ENCODE results near the gene RPUSD3.
A peak's percentile ranks its signal among the peaks of the same experiment; 100 is the strongest.

RPUSD3 gene

DNA sequence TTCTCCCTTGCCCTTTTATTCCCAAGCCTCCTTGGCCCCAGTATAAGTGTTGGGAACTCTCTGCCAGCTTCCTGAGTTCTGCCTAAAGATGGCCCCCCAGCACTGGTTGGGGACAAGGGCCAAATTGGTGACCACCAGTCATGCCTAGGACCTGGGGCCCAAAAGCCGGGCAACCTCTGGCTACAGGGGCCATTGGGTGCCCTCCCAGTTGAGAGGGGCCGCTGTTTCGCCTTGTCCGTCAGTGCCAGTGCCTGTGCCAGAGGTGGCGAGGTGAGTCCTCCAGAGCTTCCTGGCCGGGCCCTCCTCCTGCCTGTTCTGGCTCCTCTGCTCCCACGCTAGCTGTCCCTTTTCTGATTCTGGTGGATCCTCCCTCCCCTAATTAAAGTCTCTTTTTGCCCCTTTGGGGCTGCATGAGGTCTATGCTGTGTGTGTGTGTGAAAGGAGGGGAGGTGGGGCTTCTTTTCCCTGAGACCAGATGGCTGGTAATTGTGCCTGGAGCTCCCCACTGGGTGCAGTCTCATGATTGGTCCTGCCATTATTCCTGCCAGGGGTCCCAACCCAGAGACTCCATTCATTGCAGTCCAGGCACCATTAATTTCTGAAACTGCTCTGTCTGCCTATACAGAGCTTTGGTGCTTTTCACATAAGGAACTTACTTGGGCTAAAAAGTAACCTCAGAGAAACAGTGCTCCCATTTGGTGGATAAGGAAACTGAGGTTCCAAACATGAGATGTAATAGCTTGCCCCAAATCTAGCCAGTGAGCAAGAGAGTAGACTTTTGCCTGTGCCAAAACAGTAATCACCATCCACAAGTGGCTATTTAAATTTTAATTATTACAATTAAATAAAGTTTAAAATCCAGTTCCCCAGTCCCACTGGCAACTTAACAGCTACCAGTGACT is 36.9 kb downstream of the RPUSD3 start:
- H3K4me3 ChIP-seq (ENCODE audit: insufficient read depth, low read depth, low read length), result no peak overlapping the region
- H3K9me3 ChIP-seq (ENCODE audit: control insufficient read depth, low read length), result no peaks in the 10 kb centered on the region
- H3K36me3 ChIP-seq (ENCODE audit: control insufficient read depth, insufficient read depth, low read length), result peaks cover 27% of the 10 kb centered on the region
- peak overlapping the region; percentile 72 for H3K27ac ChIP-seq (ENCODE audit: insufficient read depth, low read depth, low read length, poor library complexity, severe bottlenecking)
- peaks cover 22% of the 10 kb centered on the region for H3K4me1 ChIP-seq (ENCODE audit: control insufficient read depth, insufficient read depth, low read length)
- peaks cover 8% of the 10 kb centered on the region for H3K27me3 ChIP-seq (ENCODE audit: control insufficient read depth, insufficient read depth, low read length, poor library complexity, severe bottlenecking)
- 76 to 78% methylated on average over 7 of the region's 7 CpGs for WGBS, 2 experiments

DNA sequence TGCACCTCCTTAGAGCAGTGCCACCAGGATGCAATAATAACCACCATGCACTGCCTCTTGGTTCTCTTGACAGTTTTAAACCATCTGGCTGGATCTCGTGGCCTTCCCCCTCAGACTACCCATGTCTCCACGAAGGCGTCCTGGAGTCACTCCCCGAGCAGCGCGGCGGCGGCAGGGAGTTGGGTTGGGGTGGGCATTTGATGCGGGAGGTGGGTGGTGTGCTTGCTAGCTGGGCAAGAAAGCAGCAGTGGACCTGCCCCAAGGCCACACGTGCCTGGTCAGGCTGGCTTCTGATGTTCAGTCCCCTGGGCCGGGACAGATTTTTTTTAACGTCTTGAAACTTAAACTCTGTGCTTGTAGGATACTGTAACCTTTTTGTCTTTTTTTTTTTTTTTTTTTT is 37.7 kb downstream of the RPUSD3 start:
- 96% methylated on average over 12 of the region's 12 CpGs for WGBS, 2 experiments
- Histone ChIP-seq H3K36me3 (ENCODE audit: control insufficient read depth, insufficient read depth, low read length) (peaks cover 33% of the 10 kb centered on the region), H3K27me3 (ENCODE audit: control insufficient read depth, insufficient read depth, low read length, poor library complexity, severe bottlenecking) (peaks cover 5% of the 10 kb centered on the region), H3K4me1 (ENCODE audit: control insufficient read depth, insufficient read depth, low read length) (peaks cover 22% of the 10 kb centered on the region), H3K4me3 (ENCODE audit: insufficient read depth, low read depth, low read length) (no peak overlapping the region), H3K9me3 (ENCODE audit: control insufficient read depth, low read length) (no peaks in the 10 kb centered on the region), H3K27ac (ENCODE audit: insufficient read depth, low read depth, low read length, poor library complexity, severe bottlenecking) (no peak overlapping the region)

DNA sequence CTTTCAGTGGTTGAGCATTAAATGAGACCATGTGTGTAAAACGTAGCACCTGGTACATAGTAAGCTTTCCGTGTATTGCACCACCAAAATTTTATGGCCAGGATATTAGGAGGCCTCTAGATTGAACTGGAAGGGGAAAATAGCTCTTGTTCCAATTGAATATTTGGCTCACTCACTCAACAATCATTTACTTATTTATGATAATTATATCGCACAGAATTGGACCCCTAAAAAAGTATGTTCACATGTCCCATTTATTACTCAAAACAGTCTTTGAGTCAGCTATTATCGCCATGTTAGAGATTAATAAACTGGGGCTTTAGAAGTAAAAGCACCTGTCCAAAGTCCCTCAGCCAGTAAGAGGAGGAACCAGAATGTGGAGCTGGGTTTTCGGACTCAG is 38.8 kb downstream of the RPUSD3 start:
- Histone ChIP-seq H3K36me3 (ENCODE audit: control insufficient read depth, insufficient read depth, low read length) (peaks cover 41% of the 10 kb centered on the region), H3K4me3 (ENCODE audit: insufficient read depth, low read depth, low read length) (no peak overlapping the region), H3K27ac (ENCODE audit: insufficient read depth, low read depth, low read length, poor library complexity, severe bottlenecking) (no peak overlapping the region), H3K4me1 (ENCODE audit: control insufficient read depth, insufficient read depth, low read length) (peaks cover 19% of the 10 kb centered on the region), H3K27me3 (ENCODE audit: control insufficient read depth, insufficient read depth, low read length, poor library complexity, severe bottlenecking) (no peaks in the 10 kb centered on the region), H3K9me3 (ENCODE audit: control insufficient read depth, low read length) (no peaks in the 10 kb centered on the region)
- 92 to 99% methylated on average over 4 to 5 of the region's 5 CpGs for WGBS, 2 experiments

DNA sequence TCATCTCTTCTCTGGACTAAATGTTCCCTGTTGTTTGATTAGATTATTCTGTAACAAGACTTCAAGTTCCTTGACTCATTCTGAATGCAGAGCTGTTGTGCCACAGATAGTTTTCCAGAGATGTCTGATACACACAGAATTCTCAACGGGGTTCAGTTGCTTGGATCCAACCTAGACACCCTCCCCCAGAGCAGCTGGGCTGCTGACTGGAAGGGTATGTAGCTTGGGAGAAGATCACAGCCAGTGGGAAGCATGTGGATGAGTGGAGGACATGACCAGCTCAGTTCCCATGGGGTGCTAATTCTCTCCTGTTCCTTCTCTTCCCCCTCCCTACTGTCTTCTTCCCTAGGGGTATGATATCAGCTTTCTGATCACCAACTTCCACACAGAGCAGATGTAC is 40.3 kb downstream of the RPUSD3 start:
- WGBS, 2 experiments, result 100% methylated on average over 1 of the region's 1 CpG
- H3K9me3 ChIP-seq (ENCODE audit: control insufficient read depth, low read length), result no peaks in the 10 kb centered on the region
- no peaks in the 10 kb centered on the region for H3K27me3 ChIP-seq (ENCODE audit: control insufficient read depth, insufficient read depth, low read length, poor library complexity, severe bottlenecking)
- no peak overlapping the region for H3K4me3 ChIP-seq (ENCODE audit: insufficient read depth, low read depth, low read length)
- H3K36me3 ChIP-seq (ENCODE audit: control insufficient read depth, insufficient read depth, low read length), result peaks cover 48% of the 10 kb centered on the region
- H3K4me1 ChIP-seq (ENCODE audit: control insufficient read depth, insufficient read depth, low read length), result peaks cover 13% of the 10 kb centered on the region
- H3K27ac ChIP-seq (ENCODE audit: insufficient read depth, low read depth, low read length, poor library complexity, severe bottlenecking), result no peak overlapping the region

- Histone ChIP-seq H3K36me3 (ENCODE audit: control insufficient read depth, insufficient read depth, low read length) (peaks cover 56% of the 10 kb centered on the region), H3K4me3 (ENCODE audit: insufficient read depth, low read depth, low read length) (no peak overlapping the region), H3K27ac (ENCODE audit: insufficient read depth, low read depth, low read length, poor library complexity, severe bottlenecking) (no peak overlapping the region), H3K27me3 (ENCODE audit: control insufficient read depth, insufficient read depth, low read length, poor library complexity, severe bottlenecking) (no peaks in the 10 kb centered on the region), H3K4me1 (ENCODE audit: control insufficient read depth, insufficient read depth, low read length) (no peaks in the 10 kb centered on the region), H3K9me3 (ENCODE audit: control insufficient read depth, low read length) (no peaks in the 10 kb centered on the region)
- 88 to 93% methylated on average over 5 of the region's 5 CpGs for WGBS, 2 experiments
Measured at GRCh38 chr3:9800529-9800928, 43.3 kb downstream of the RPUSD3 start.

- 95 to 96% methylated on average over 12 of the region's 12 CpGs for WGBS, 2 experiments
- no peak overlapping the region for H3K4me3 ChIP-seq (ENCODE audit: insufficient read depth, low read depth, low read length)
- H3K9me3 ChIP-seq (ENCODE audit: control insufficient read depth, low read length), result no peaks in the 10 kb centered on the region
- no peaks in the 10 kb centered on the region for H3K4me1 ChIP-seq (ENCODE audit: control insufficient read depth, insufficient read depth, low read length)
- no peak overlapping the region for H3K27ac ChIP-seq (ENCODE audit: insufficient read depth, low read depth, low read length, poor library complexity, severe bottlenecking)
- peaks cover 36% of the 10 kb centered on the region for H3K36me3 ChIP-seq (ENCODE audit: control insufficient read depth, insufficient read depth, low read length)
- H3K27me3 ChIP-seq (ENCODE audit: control insufficient read depth, insufficient read depth, low read length, poor library complexity, severe bottlenecking), result no peaks in the 10 kb centered on the region
Measured at GRCh38 chr3:9797196-9797945, 46.4 kb downstream of the RPUSD3 start.

- no peak overlapping the region for H3K27ac ChIP-seq (ENCODE audit: insufficient read depth, low read depth, low read length, poor library complexity, severe bottlenecking)
- H3K4me1 ChIP-seq (ENCODE audit: control insufficient read depth, insufficient read depth, low read length), result no peaks in the 10 kb centered on the region
- H3K27me3 ChIP-seq (ENCODE audit: control insufficient read depth, insufficient read depth, low read length, poor library complexity, severe bottlenecking), result no peaks in the 10 kb centered on the region
- no peaks in the 10 kb centered on the region for H3K9me3 ChIP-seq (ENCODE audit: control insufficient read depth, low read length)
- peaks cover 30% of the 10 kb centered on the region for H3K36me3 ChIP-seq (ENCODE audit: control insufficient read depth, insufficient read depth, low read length)
- 96% methylated on average over 5 of the region's 5 CpGs for WGBS, 2 experiments
- no peak overlapping the region for H3K4me3 ChIP-seq (ENCODE audit: insufficient read depth, low read depth, low read length)
Measured at GRCh38 chr3:9795207-9795606, 48.6 kb downstream of the RPUSD3 start.

DNA sequence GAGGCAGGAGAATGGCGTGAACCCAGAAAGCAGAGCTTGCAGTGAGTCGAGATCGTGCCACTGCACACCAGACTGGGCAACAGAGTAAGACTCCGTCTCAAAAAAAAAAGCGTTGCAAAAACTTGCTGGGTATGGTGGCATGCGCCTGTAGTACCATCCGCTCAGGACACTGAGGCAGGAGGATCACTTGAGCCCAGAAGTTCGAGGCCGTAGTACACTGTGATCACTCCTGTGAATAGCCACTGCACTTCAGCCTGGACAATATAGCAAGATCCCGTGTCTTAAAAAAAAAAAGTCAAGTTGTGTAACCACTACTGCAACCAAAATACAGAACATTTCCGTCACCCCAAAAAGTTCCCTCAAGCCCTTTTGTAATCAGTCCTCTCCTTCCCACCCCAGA is 49.4 kb downstream of the RPUSD3 start:
- Histone ChIP-seq H3K4me3 (ENCODE audit: insufficient read depth, low read depth, low read length) (no peak overlapping the region), H3K9me3 (ENCODE audit: control insufficient read depth, low read length) (no peaks in the 10 kb centered on the region), H3K4me1 (ENCODE audit: control insufficient read depth, insufficient read depth, low read length) (no peaks in the 10 kb centered on the region), H3K27ac (ENCODE audit: insufficient read depth, low read depth, low read length, poor library complexity, severe bottlenecking) (no peak overlapping the region), H3K36me3 (ENCODE audit: control insufficient read depth, insufficient read depth, low read length) (peaks cover 30% of the 10 kb centered on the region), H3K27me3 (ENCODE audit: control insufficient read depth, insufficient read depth, low read length, poor library complexity, severe bottlenecking) (no peaks in the 10 kb centered on the region)
- 94 to 96% methylated on average over 11 of the region's 11 CpGs for WGBS, 2 experiments

DNA sequence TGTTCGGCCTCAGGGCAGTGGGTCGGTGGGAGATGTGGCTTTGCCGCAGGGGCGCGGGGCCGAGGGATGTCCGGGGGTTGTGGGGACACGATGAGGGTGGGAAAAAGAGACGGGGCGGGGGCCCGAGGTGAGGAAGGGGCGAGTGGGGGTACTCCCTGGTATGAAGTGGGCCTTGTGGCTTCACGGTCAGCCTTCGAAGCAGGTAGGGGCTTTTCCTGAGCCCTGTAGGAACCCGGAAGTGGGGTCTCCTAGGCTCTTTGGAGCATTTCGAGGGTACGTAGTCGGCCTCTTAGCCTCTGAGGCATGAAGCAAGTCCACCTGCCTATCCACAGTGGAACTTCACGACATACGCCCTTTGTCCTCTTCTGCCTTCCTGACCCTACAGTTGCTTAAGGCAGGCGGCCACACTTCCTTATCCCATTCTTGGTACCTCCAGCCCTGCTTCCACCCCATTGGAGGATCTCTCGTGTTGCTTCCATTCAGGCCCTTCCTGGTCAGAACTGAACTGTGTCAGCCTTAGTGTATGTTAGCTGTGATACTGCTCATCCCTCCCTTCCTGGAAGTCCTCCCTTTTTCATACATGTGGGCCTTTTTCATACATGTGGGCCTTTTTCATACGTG is 50.5 kb downstream of the RPUSD3 start:
- Histone ChIP-seq H3K27me3 (ENCODE audit: control insufficient read depth, insufficient read depth, low read length, poor library complexity, severe bottlenecking) (no peaks in the 10 kb centered on the region), H3K4me1 (ENCODE audit: control insufficient read depth, insufficient read depth, low read length) (no peaks in the 10 kb centered on the region), H3K4me3 (ENCODE audit: insufficient read depth, low read depth, low read length) (peak overlapping the region; percentile 95), H3K36me3 (ENCODE audit: control insufficient read depth, insufficient read depth, low read length) (peaks cover 29% of the 10 kb centered on the region), H3K9me3 (ENCODE audit: control insufficient read depth, low read length) (no peaks in the 10 kb centered on the region), H3K27ac (ENCODE audit: insufficient read depth, low read depth, low read length, poor library complexity, severe bottlenecking) (peak overlapping the region; percentile 100)
- 1 to 2% methylated on average over 23 of the region's 23 CpGs for WGBS, 2 experiments

All from ectodermal cell (in vitro differentiated cells).